ENCODE measurements around the gene CD46.

- TF ChIP-seq CTCF (IDR thresholded peaks at IDR 0.05 in 8 of 11, conservative IDR thresholded peaks at IDR 0.05 in 3 of 11) (no peak), POLR2AphosphoS5 (IDR thresholded peaks at IDR 0.05) (no peak)
Observed at GRCh38 chr1:207745839-207746767, 5.8 kb upstream of the CD46 start.
